H9 (cell line): ENCODE results near the gene ARHGAP27. TPM values are rescaled to one million over a fixed set of nuclear protein-coding genes. Genes with fewer than 3 reads are reported as not detected.

ENCODE experiments used
- DNase-seq: peaks from one replicate; pipeline ENCODE4 v3.0.0-alpha.2; 2017
- H2AFZ ChIP-seq: one replicate; pipeline ENCODE4 v1.6.1; 2013; ENCODE audit warnings: mild to moderate bottlenecking, low read length, control low read depth, moderate library complexity
- H2AK5ac ChIP-seq: 2 replicates; pipeline ENCODE4 v1.6.1; 2013; ENCODE audit warnings: low read length, control low read depth, mixed read lengths; ENCODE audit not compliant: insufficient read length
- H2BK120ac ChIP-seq: one replicate; pipeline ENCODE4 v1.6.1; 2013; ENCODE audit warnings: low read depth, mild to moderate bottlenecking, low read length, control low read depth, inconsistent platforms; ENCODE audit not compliant: poor library complexity, severe bottlenecking
- H2BK12ac ChIP-seq: 2 replicates; pipeline ENCODE4 v1.6.1; 2013; ENCODE audit warnings: low read length, control low read depth, mixed read lengths, low read depth; ENCODE audit not compliant: insufficient read length
- H2BK15ac ChIP-seq: 2 replicates; pipeline ENCODE4 v1.6.1; 2013; ENCODE audit warnings: low read depth, low read length, control low read depth
- H2BK20ac ChIP-seq: one replicate; pipeline ENCODE4 v1.6.1; 2013; ENCODE audit warnings: low read depth, mild to moderate bottlenecking, low read length, control low read depth, inconsistent platforms; ENCODE audit not compliant: poor library complexity, severe bottlenecking
- H2BK5ac ChIP-seq: 2 replicates; pipeline ENCODE4 v1.6.1; 2013; ENCODE audit warnings: low read length, control low read depth, mixed read lengths; ENCODE audit not compliant: insufficient read length
- H3K14ac ChIP-seq: 2 replicates; pipeline ENCODE4 v1.6.1; 2013; ENCODE audit warnings: low read length, control low read depth; ENCODE audit not compliant: insufficient read depth
- H3K18ac ChIP-seq: 2 replicates; pipeline ENCODE4 v1.6.1; 2013; ENCODE audit warnings: low read depth, mild to moderate bottlenecking, mixed read lengths, low read length, control low read depth; ENCODE audit not compliant: insufficient read length
- H3K23ac ChIP-seq: 2 replicates; pipeline ENCODE4 v1.6.1; 2013; ENCODE audit warnings: low read length, control low read depth, mixed read lengths, low read depth; ENCODE audit not compliant: insufficient read length
- H3K23me2 ChIP-seq: 2 replicates; pipeline ENCODE4 v1.6.1; 2013; ENCODE audit warnings: low read depth, mild to moderate bottlenecking, mixed read lengths, low read length, control low read depth; ENCODE audit not compliant: insufficient read length, poor library complexity, severe bottlenecking
- H3K27ac ChIP-seq: 2 replicates; pipeline ENCODE4 v1.5.1; 2013; ENCODE audit warnings: low read length, control low read depth, mixed read lengths, low read depth; ENCODE audit not compliant: insufficient read length
- H3K27me3 ChIP-seq: 2 replicates; pipeline ENCODE4 v1.6.1; 2013; ENCODE audit warnings: low read length, control low read depth, inconsistent platforms; ENCODE audit not compliant: insufficient read depth
- H3K4ac ChIP-seq: 2 replicates; pipeline ENCODE4 v1.6.1; 2013; ENCODE audit warnings: low read depth, mild to moderate bottlenecking, control low read depth, inconsistent platforms, low read length, moderate library complexity
- H3K4me1 ChIP-seq: 2 replicates; pipeline ENCODE4 v1.6.1; 2013; ENCODE audit warnings: low read length, control low read depth, inconsistent platforms; ENCODE audit not compliant: insufficient read depth
- H3K4me2 ChIP-seq: 2 replicates; pipeline ENCODE4 v1.6.1; 2013; ENCODE audit warnings: low read length, control low read depth, mixed read lengths; ENCODE audit not compliant: insufficient read length, insufficient read depth
- H3K56ac ChIP-seq: 2 replicates; pipeline ENCODE4 v1.6.1; 2013; ENCODE audit warnings: low read depth, mild to moderate bottlenecking, mixed read lengths, low read length, control low read depth; ENCODE audit not compliant: insufficient read length
- H3K79me1 ChIP-seq: 2 replicates; pipeline ENCODE4 v1.6.1; 2013; ENCODE audit warnings: low read depth, mild to moderate bottlenecking, moderate library complexity, low read length, control low read depth, inconsistent platforms; ENCODE audit not compliant: insufficient read depth, poor library complexity, severe bottlenecking
- H3K79me2 ChIP-seq: 2 replicates; pipeline ENCODE4 v1.6.1; 2013; ENCODE audit warnings: low read length, control low read depth, inconsistent platforms; ENCODE audit not compliant: insufficient read depth
- H3K9ac ChIP-seq: 2 replicates; pipeline ENCODE4 v1.6.1; 2013; ENCODE audit warnings: low read length, control low read depth, mixed read lengths; ENCODE audit not compliant: insufficient read length; ENCODE audit errors: extremely low read depth
- H3K9me3 ChIP-seq: one replicate; pipeline ENCODE4 v1.6.1; 2013; ENCODE audit warnings: low read depth, low read length, inconsistent platforms; ENCODE audit not compliant: control insufficient read depth
- H3T11ph ChIP-seq: one replicate; pipeline ENCODE4 v1.6.1; 2013; ENCODE audit warnings: mild to moderate bottlenecking, low read length, control low read depth, inconsistent platforms
- H4K20me1 ChIP-seq: one replicate; pipeline ENCODE4 v1.6.1; 2013; ENCODE audit not compliant: control insufficient read depth, insufficient read length, insufficient read depth
- H4K5ac ChIP-seq: 2 replicates; pipeline ENCODE4 v1.6.1; 2013; ENCODE audit warnings: low read depth, mild to moderate bottlenecking, mixed read lengths, low read length, control low read depth; ENCODE audit not compliant: insufficient read length
- H4K8ac ChIP-seq: replicated peaks from 2 replicates; pipeline ENCODE4 v1.6.1; 2013; ENCODE audit warnings: low read length, control low read depth, mixed read lengths, low read depth; ENCODE audit not compliant: insufficient read length
- H4K91ac ChIP-seq: 2 replicates; pipeline ENCODE4 v1.6.1; 2013; ENCODE audit warnings: low read depth, mild to moderate bottlenecking, moderate library complexity, mixed read lengths, low read length, control low read depth; ENCODE audit not compliant: insufficient read length
- H3K27ac Mint-ChIP-seq, 3 experiments: 2 replicates in 2 of 3; 3 replicates in 1 of 3; pipeline ENCODE4 v1.8.0; 2020 to 2021; ENCODE audit warnings: mixed read lengths in 3 of 3, mild to moderate bottlenecking in 1 of 3, moderate library complexity in 1 of 3
- H3K27me3 Mint-ChIP-seq: 2 replicates; pipeline ENCODE4 v1.8.0; 2021; ENCODE audit warnings: low read depth, mild to moderate bottlenecking, moderate library complexity, mixed read lengths
- H3K36me3 Mint-ChIP-seq, 3 experiments: 2 replicates in 2 of 3; 3 replicates in 1 of 3; pipeline ENCODE4 v1.8.0; 2020 to 2021; ENCODE audit warnings: low read depth in 3 of 3, mixed read lengths in 3 of 3; ENCODE audit not compliant: insufficient read depth in 1 of 3
- H3K4me1 Mint-ChIP-seq, 2 experiments: 2 replicates each; pipeline ENCODE4 v1.8.0; 2020; ENCODE audit warnings: mixed read lengths in 2 of 2
- H3K4me3 Mint-ChIP-seq, 2 experiments: 2 replicates in 1 of 2; 3 replicates in 1 of 2; pipeline ENCODE4 v1.8.0; 2020 to 2021; ENCODE audit warnings: mild to moderate bottlenecking in 2 of 2, mixed read lengths in 2 of 2, moderate library complexity in 1 of 2
- H3K9me3 Mint-ChIP-seq, 2 experiments: 2 replicates in 1 of 2; 3 replicates in 1 of 2; pipeline ENCODE4 v1.8.0; 2020; ENCODE audit warnings: mild to moderate bottlenecking in 2 of 2, mixed read lengths in 2 of 2, moderate library complexity in 1 of 2
- WGBS: extraction: QIAGEN DNeasy Blood & Tissue Kit; methylation state at CpG from one replicate; pipeline ENCODE4 v1.1.7; 2013; ENCODE audit warnings: missing lambda C conversion rate, low lambda C conversion rate, mixed read lengths; ENCODE audit not compliant: insufficient read length; ENCODE audit errors: extremely low coverage; 5-methylcytosine and 5-hydroxymethylcytosine counted together
- total RNA-seq: library from RNA; stranded (reverse); gene quantifications from 2 replicates; pipeline ENCODE4 v1.2.1, GENCODE V29; 2021
- TF ChIP-seq, protein P1 (sequence below): fragments of 200-600 bp; sonication (generic); conservative IDR thresholded peaks from 3 replicates; pipeline ENCODE4 v1.8.0; 2021; ENCODE audit warnings: antibody characterized with exemption, mild to moderate bottlenecking

The ARHGAP27 gene
- total RNA-seq, 1 experiment from 2014 or later, result 9.9 TPM

DNA sequence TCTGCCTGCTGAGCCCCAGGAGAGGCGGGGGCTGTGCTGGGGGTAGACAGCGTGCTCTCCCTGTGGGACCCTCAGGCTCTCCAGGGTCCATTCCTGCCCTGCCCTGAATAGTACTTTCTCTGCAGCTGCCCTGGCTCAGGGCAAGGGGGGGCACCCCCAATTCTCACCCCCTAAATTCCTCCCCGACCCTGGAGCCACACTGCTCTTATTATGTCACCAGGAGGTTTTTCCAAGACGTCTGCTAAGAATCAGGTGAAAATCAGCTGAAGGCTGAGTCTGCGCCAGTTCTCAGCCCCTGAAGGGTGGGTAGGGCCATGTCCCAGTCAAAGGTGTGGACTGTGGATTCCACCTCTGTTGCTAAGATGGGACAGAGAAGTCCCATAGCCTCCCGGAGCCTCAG lies 66.0 kb downstream of the ARHGAP27 start:
- Histone ChIP-seq H3K23ac (no peak overlapping the region), H2BK15ac (no peak overlapping the region), H3K79me2 (no peaks in the 10 kb centered on the region; the same call in 1 of the 2 replicates), H2BK5ac (no peak overlapping the region), H2AFZ (no peak overlapping the region), H4K20me1 (no peaks in the 10 kb centered on the region), H3K9me3 (no peaks in the 10 kb centered on the region), H3K23me2 (peaks cover 3% of the 10 kb centered on the region), H4K91ac (no peak overlapping the region), H2BK120ac (no peak overlapping the region), H3K4ac (no peak overlapping the region), H4K8ac (no peak overlapping the region), H3K79me1 (no peaks in the 10 kb centered on the region), H3K9ac (no peak overlapping the region), H3K18ac (no peak overlapping the region), H2AK5ac (no peak overlapping the region), H2BK20ac (no peak overlapping the region), H3K4me2 (no peak overlapping the region), H3T11ph (no peak overlapping the region), H3K14ac (no peak overlapping the region), H4K5ac (no peak overlapping the region), H3K27ac (no peak overlapping the region), H2BK12ac (no peak overlapping the region), H3K27me3 (no peaks in the 10 kb centered on the region), H3K56ac (no peak overlapping the region), H3K4me1 (peaks cover 6% of the 10 kb centered on the region; the same call in 1 of the 2 replicates)
- Mint-ChIP-seq H3K27me3 (no peaks in the 10 kb centered on the region), H3K9me3 (no peaks in the 10 kb centered on the region; a peak in 1 of 5 replicates), H3K36me3 (no peaks in the 10 kb centered on the region; a peak in 1 of 7 replicates), H3K4me3 (no peak overlapping the region), H3K27ac (no peak overlapping the region; a peak in 1 of 7 replicates), H3K4me1 (peaks cover 44 to 50% of the 10 kb centered on the region in 2 experiments)
- peak; percentile 29 for DNase-seq
- TF ChIP-seq, protein P1, sequence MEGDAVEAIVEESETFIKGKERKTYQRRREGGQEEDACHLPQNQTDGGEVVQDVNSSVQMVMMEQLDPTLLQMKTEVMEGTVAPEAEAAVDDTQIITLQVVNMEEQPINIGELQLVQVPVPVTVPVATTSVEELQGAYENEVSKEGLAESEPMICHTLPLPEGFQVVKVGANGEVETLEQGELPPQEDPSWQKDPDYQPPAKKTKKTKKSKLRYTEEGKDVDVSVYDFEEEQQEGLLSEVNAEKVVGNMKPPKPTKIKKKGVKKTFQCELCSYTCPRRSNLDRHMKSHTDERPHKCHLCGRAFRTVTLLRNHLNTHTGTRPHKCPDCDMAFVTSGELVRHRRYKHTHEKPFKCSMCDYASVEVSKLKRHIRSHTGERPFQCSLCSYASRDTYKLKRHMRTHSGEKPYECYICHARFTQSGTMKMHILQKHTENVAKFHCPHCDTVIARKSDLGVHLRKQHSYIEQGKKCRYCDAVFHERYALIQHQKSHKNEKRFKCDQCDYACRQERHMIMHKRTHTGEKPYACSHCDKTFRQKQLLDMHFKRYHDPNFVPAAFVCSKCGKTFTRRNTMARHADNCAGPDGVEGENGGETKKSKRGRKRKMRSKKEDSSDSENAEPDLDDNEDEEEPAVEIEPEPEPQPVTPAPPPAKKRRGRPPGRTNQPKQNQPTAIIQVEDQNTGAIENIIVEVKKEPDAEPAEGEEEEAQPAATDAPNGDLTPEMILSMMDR, result no peak
- no CpG with 5 or more reads among the region's 6 CpGs for WGBS
